GM13977 (cell line): ENCODE measurements around the gene SCAI.
A peak's percentile ranks its signal among the peaks of the same experiment; 100 is the strongest.
"Not testable (repeated sequence)": the region's sequence is repeated elsewhere in the genome, so short reads cannot be mapped to it uniquely, and the experiment has no call there.

ENCODE experiments used
- DNase-seq: peaks from one replicate; pipeline ENCODE4 v3.0.0; 2012; ENCODE audit warnings: low spot score
- CTCF ChIP-seq: IDR thresholded peaks from 2 replicates; pipeline ENCODE4 v1.5.1; 2012; ENCODE audit warnings: mild to moderate bottlenecking, control low read depth; ENCODE audit not compliant: insufficient read depth; ENCODE audit errors: extremely low read depth, missing control alignments
- in situ Hi-C: fragments of 300-500 bp; cut with MboI; formaldehyde crosslinking; loops from one replicate; pipeline ENCODE4 v1.12.0; 2022; ENCODE audit warnings: low sequenced_read_pairs, low pct_unique_long_range_greater_than_20kb, mixed read lengths, inconsistent platforms; ENCODE audit not compliant: unreplicated experiment

Gene SCAI

GRCh38 chr9:125125523-125125922 is 17.8 kb downstream of the SCAI start:
- no peak for TF ChIP-seq CTCF
- in situ Hi-C loops, result loop anchor here (25.0 kb wide), 1 partner anchor 363 kb away; the partner anchor contains the start of gene NR6A1
- DNase-seq, result no peak

DNA sequence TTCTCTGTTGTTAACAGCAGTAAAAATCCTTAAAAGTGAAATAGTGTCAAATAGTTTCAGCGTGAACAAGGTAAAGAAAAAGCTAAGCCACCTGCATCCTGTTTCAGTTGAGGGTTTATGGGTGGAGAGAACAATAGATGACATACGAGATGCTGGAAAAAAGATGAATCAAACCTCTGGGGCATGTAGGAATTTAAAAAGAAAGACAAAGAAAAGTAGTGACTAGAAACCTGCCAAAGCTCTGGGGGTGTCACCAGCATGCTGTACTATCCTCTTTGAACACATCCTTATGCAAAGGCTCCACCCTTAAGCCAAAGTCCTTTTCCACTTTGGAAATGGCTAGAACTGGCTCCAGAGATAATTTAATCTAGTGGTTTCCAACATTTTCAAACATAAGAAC is 22.2 kb downstream of the SCAI start:
- no peak for TF ChIP-seq CTCF
- no peak for DNase-seq
- in situ Hi-C loops, result no loop called here

DNA sequence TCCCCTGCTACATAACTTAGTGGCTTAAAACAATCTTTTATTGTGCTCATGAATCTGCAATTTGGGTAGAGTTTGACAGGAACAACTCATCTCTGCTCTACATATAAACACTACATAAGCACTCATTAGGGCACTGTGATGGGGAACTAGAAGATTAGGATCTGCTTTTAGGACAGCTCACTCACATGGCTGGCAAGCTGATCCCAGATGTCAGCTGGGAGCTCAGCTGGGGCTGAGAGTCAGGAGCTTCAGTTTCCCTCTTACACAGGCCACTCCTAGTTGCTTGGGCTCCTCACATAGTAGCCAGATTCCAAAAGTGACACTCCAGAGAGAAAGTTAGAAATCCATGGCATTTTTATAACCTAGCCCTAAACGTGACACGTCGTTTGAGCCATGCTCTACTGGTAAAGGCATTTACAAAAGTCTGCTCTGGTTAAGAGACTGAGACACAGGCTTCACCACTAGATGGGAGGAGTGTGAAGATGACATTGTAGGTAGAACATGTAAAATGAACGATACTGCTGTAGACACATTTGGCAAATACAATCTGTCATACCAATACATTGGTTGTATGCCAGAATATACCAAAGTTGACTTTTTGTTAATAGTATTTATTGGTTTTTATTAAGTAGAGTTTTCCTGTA is 23.6 kb downstream of the SCAI start:
- peak; percentile 13 for TF ChIP-seq CTCF
- DNase-seq, result no peak
- in situ Hi-C loops, result no loop called here

GRCh38 chr9:125118696-125119095 is 24.6 kb downstream of the SCAI start:
- in situ Hi-C loops, DNase-seq: not testable (repeated sequence)

GRCh38 chr9:125114503-125114902 is 28.8 kb downstream of the SCAI start:
- DNase-seq, in situ Hi-C loops: not testable (repeated sequence)

GRCh38 chr9:125110464-125110863 is 32.9 kb downstream of the SCAI start:
- no peak for TF ChIP-seq CTCF
- no peak for DNase-seq
- in situ Hi-C loops, result no loop called here

- in situ Hi-C loops, result not testable (repeated sequence)
Measured at GRCh38 chr9:125108541-125108940, 34.8 kb downstream of the SCAI start.

GRCh38 chr9:125106285-125106893 is 36.9 kb downstream of the SCAI start:
- in situ Hi-C loops, result no loop called here
- no peak for TF ChIP-seq CTCF
- DNase-seq, result no peak

More at GRCh38 chr9:125108541-125108940, 34.8 kb downstream of the SCAI start:
- DNase-seq, result not testable (repeated sequence)
